Measurements from ENCODE around the gene BBLN. TPM values are rescaled to one million over a fixed set of nuclear protein-coding genes. Genes with fewer than 3 reads are reported as not detected.

BBLN gene
- total and polyA plus RNA-seq, 4 donors, result 46.7 to 278 (median 109) TPM

- no peak overlapping the region for H3K27ac ChIP-seq (ENCODE audit: low read depth in 1 of 2, low read length in 2 of 2)
- no peak for ATAC-seq (ENCODE audit: low FRiP score)
- intact Hi-C loops (cut with DNase I), result no loop called here
These were observed 47.1 kb downstream of the BBLN start for GRCh38 chr9:128206916-128207910.

GRCh38 chr9:128208386-128208785 is 48.3 kb downstream of the BBLN start:
- Histone ChIP-seq H3K36me3 (ENCODE audit: control insufficient read depth in 1 of 2, insufficient read depth in 2 of 2, low read length in 1 of 2) (no peaks in the 10 kb centered on the region), H3K4me3 (ENCODE audit: low read length in 2 of 2) (no peak overlapping the region), H3K4me1 (ENCODE audit: control insufficient read depth in 1 of 2, insufficient read depth in 2 of 2, low read length in 2 of 2) (no peaks in the 10 kb centered on the region), H3K9me3 (ENCODE audit: control insufficient read depth, low read length) (no peaks in the 10 kb centered on the region), H3K27me3 (ENCODE audit: control insufficient read depth in 1 of 2, insufficient read depth in 2 of 2, low read length in 1 of 2) (no peaks in the 10 kb centered on the region), H3K27ac (ENCODE audit: low read depth in 1 of 2, low read length in 2 of 2) (no peak overlapping the region)
- no peak for ATAC-seq (ENCODE audit: low FRiP score)
- no peak for DNase-seq
- WGBS, 2 donors, result 91 to 92% methylated on average over 7 of the region's 7 CpGs
- intact Hi-C loops (cut with DNase I), result no loop called here

More at GRCh38 chr9:128206916-128207910, 47.1 kb downstream of the BBLN start:
- Histone ChIP-seq H3K4me3 (ENCODE audit: low read length in 2 of 2) (no peak overlapping the region), H3K4me1 (ENCODE audit: control insufficient read depth in 1 of 2, insufficient read depth in 2 of 2, low read length in 2 of 2) (no peaks in the 10 kb centered on the region), H3K27me3 (ENCODE audit: control insufficient read depth in 1 of 2, insufficient read depth in 2 of 2, low read length in 1 of 2) (no peaks in the 10 kb centered on the region), H3K9me3 (ENCODE audit: control insufficient read depth, low read length) (no peaks in the 10 kb centered on the region), H3K36me3 (ENCODE audit: control insufficient read depth in 1 of 2, insufficient read depth in 2 of 2, low read length in 1 of 2) (no peaks in the 10 kb centered on the region)
- 82 to 86% methylated on average over 15 of the region's 15 CpGs for WGBS, 2 donors
- DNase-seq, result no peak

- no peak overlapping the region for H3K27ac ChIP-seq (ENCODE audit: low read depth in 1 of 2, low read length in 2 of 2)
These were observed 49.0 kb downstream of the BBLN start for GRCh38 chr9:128208946-128209669.

GRCh38 chr9:128211186-128211980 is 51.3 kb downstream of the BBLN start:
- no peak for ATAC-seq (ENCODE audit: low FRiP score)
- no peaks in the 10 kb centered on the region for H3K4me1 ChIP-seq (ENCODE audit: control insufficient read depth in 1 of 2, insufficient read depth in 2 of 2, low read length in 2 of 2)
- no peaks in the 10 kb centered on the region for H3K27me3 ChIP-seq (ENCODE audit: control insufficient read depth in 1 of 2, insufficient read depth in 2 of 2, low read length in 1 of 2)
- no peaks in the 10 kb centered on the region for H3K9me3 ChIP-seq (ENCODE audit: control insufficient read depth, low read length)
- no peak overlapping the region for H3K27ac ChIP-seq (ENCODE audit: low read depth in 1 of 2, low read length in 2 of 2)
- H3K36me3 ChIP-seq (ENCODE audit: control insufficient read depth in 1 of 2, insufficient read depth in 2 of 2, low read length in 1 of 2), result no peaks in the 10 kb centered on the region
- WGBS, 2 donors, result 52 to 54% methylated on average over 12 of the region's 12 CpGs
- intact Hi-C loops (cut with DNase I), result no loop called here
- no peak for DNase-seq
- H3K4me3 ChIP-seq (ENCODE audit: low read length in 2 of 2), result no peak overlapping the region

More at GRCh38 chr9:128208946-128209669, 49.0 kb downstream of the BBLN start:
- H3K9me3 ChIP-seq (ENCODE audit: control insufficient read depth, low read length), result no peaks in the 10 kb centered on the region
- no peak overlapping the region for H3K4me3 ChIP-seq (ENCODE audit: low read length in 2 of 2)
- H3K36me3 ChIP-seq (ENCODE audit: control insufficient read depth in 1 of 2, insufficient read depth in 2 of 2, low read length in 1 of 2), result no peaks in the 10 kb centered on the region
- intact Hi-C loops (cut with DNase I), result no loop called here
- no peaks in the 10 kb centered on the region for H3K27me3 ChIP-seq (ENCODE audit: control insufficient read depth in 1 of 2, insufficient read depth in 2 of 2, low read length in 1 of 2)
- H3K4me1 ChIP-seq (ENCODE audit: control insufficient read depth in 1 of 2, insufficient read depth in 2 of 2, low read length in 2 of 2), result no peaks in the 10 kb centered on the region
- DNase-seq (no peak), ATAC-seq (ENCODE audit: low FRiP score) (no peak)
- WGBS, 2 donors, result 83 to 84% methylated on average over 15 of the region's 15 CpGs

- no peak for DNase-seq
- H3K27ac ChIP-seq (ENCODE audit: low read depth in 1 of 2, low read length in 2 of 2), result no peak overlapping the region
- H3K9me3 ChIP-seq (ENCODE audit: control insufficient read depth, low read length), result no peaks in the 10 kb centered on the region
- WGBS, 2 donors, result 67 to 82% methylated on average over 2 of the region's 2 CpGs
- no peaks in the 10 kb centered on the region for H3K36me3 ChIP-seq (ENCODE audit: control insufficient read depth in 1 of 2, insufficient read depth in 2 of 2, low read length in 1 of 2)
- ATAC-seq (ENCODE audit: low FRiP score), result no peak
- H3K4me3 ChIP-seq (ENCODE audit: low read length in 2 of 2), result no peak overlapping the region
- H3K4me1 ChIP-seq (ENCODE audit: control insufficient read depth in 1 of 2, insufficient read depth in 2 of 2, low read length in 2 of 2), result no peaks in the 10 kb centered on the region
- intact Hi-C loops (cut with DNase I), result no loop called here
- no peaks in the 10 kb centered on the region for H3K27me3 ChIP-seq (ENCODE audit: control insufficient read depth in 1 of 2, insufficient read depth in 2 of 2, low read length in 1 of 2)
These were observed 51.9 kb downstream of the BBLN start for GRCh38 chr9:128211981-128212281.

Other genes with a start within 250 kb of the BBLN start
- gene ST6GALNAC4, start 243.2 kb upstream of the BBLN start, total RNA-seq, result 10 to 100 TPM; 34.9 to 46.5 TPM
- 10 to 100 TPM; 17.7 to 25.5 TPM for gene ST6GALNAC4, start 243.2 kb upstream of the BBLN start, polyA plus RNA-seq
- 1 to 10 TPM; 3.0 TPM for gene PIP5KL1, start 229.5 kb upstream of the BBLN start, total RNA-seq
- gene PIP5KL1, start 229.5 kb upstream of the BBLN start, polyA plus RNA-seq, result 1 to 10 TPM; 1.4 to 4.5 TPM
- 10 to 100 TPM; 20.0 to 26.3 TPM for gene DPM2, start 222.4 kb upstream of the BBLN start, total RNA-seq
- gene DPM2, start 222.4 kb upstream of the BBLN start, polyA plus RNA-seq, result 10 to 100 TPM; 18.2 to 22.7 TPM
- 10 to 100 TPM; 41.4 to 63.1 TPM for gene EEIG1, start 179.3 kb upstream of the BBLN start, total RNA-seq
- gene EEIG1, start 179.3 kb upstream of the BBLN start, polyA plus RNA-seq, result 10 to 100 TPM in 1 of 2 donors, 1 to 10 TPM in 1; 7.9 to 22.0 TPM
- 10 to 100 TPM in 1 of 2 donors, 1 to 10 TPM in 1; 5.4 to 10.4 TPM for gene NAIF1, start 92.9 kb upstream of the BBLN start, total RNA-seq
- 1 to 10 TPM; 7.0 to 8.9 TPM for gene NAIF1, start 92.9 kb upstream of the BBLN start, polyA plus RNA-seq
- 10 to 100 TPM; 16.3 to 40.9 TPM for gene SLC25A25, start 92.0 kb upstream of the BBLN start, total RNA-seq
- 10 to 100 TPM in 1 of 2 donors, 1 to 10 TPM in 1; 9.8 to 14.3 TPM for gene SLC25A25, start 92.0 kb upstream of the BBLN start, polyA plus RNA-seq
- 10 to 100 TPM; 37.1 to 38.5 TPM for gene PTGES2, start 32.5 kb upstream of the BBLN start, total RNA-seq
- gene PTGES2, start 32.5 kb upstream of the BBLN start, polyA plus RNA-seq, result 10 to 100 TPM; 29.9 to 56.2 TPM
- 1 to 10 TPM in 1 of 2 donors, under 1 TPM in 1; 0.84 to 1.1 TPM for gene LCN2, start 10.8 kb upstream of the BBLN start, total RNA-seq
- gene LCN2, start 10.8 kb upstream of the BBLN start, polyA plus RNA-seq, result 1 to 10 TPM in 1 of 2 donors, under 1 TPM in 1; 0.90 to 5.6 TPM
- 100 to 1,000 TPM in 1 of 2 donors, 10 to 100 TPM in 1; 82.3 to 117 TPM for gene CIZ1, start 31.3 kb downstream of the BBLN start, total RNA-seq
- gene CIZ1, start 31.3 kb downstream of the BBLN start, polyA plus RNA-seq, result 10 to 100 TPM; 38.4 to 67.2 TPM
- gene DNM1, start 43.1 kb downstream of the BBLN start, total RNA-seq, result 100 to 1,000 TPM in 1 of 2 donors, 1 to 10 TPM in 1; 9.3 to 114 TPM
- 1 to 10 TPM in 1 of 2 donors, under 1 TPM in 1; 0.43 to 2.1 TPM for gene DNM1, start 43.1 kb downstream of the BBLN start, polyA plus RNA-seq
- gene GOLGA2, start 115.7 kb downstream of the BBLN start, total RNA-seq, result 100 to 1,000 TPM; 163 to 172 TPM
- 100 to 1,000 TPM in 1 of 2 donors, 10 to 100 TPM in 1; 84.9 to 118 TPM for gene GOLGA2, start 115.7 kb downstream of the BBLN start, polyA plus RNA-seq
- 10 to 100 TPM; 12.2 to 22.1 TPM for gene SWI5, start 116.0 kb downstream of the BBLN start, total RNA-seq
- 10 to 100 TPM; 22.7 to 30.8 TPM for gene SWI5, start 116.0 kb downstream of the BBLN start, polyA plus RNA-seq
- 10 to 100 TPM; 11.8 to 14.3 TPM for gene TRUB2, start 162.2 kb downstream of the BBLN start, total RNA-seq
- gene TRUB2, start 162.2 kb downstream of the BBLN start, polyA plus RNA-seq, result 10 to 100 TPM in 1 of 2 donors, 1 to 10 TPM in 1; 9.8 to 11.1 TPM
- gene COQ4, start 162.6 kb downstream of the BBLN start, total RNA-seq, result 10 to 100 TPM; 14.7 to 28.4 TPM
- 10 to 100 TPM; 22.2 to 53.8 TPM for gene COQ4, start 162.6 kb downstream of the BBLN start, polyA plus RNA-seq
- gene SLC27A4, start 180.3 kb downstream of the BBLN start, total RNA-seq, result 10 to 100 TPM; 13.3 to 15.3 TPM
- 10 to 100 TPM in 1 of 2 donors, 1 to 10 TPM in 1; 9.4 to 25.8 TPM for gene SLC27A4, start 180.3 kb downstream of the BBLN start, polyA plus RNA-seq
- 10 to 100 TPM; 34.0 to 37.8 TPM for gene URM1, start 211.1 kb downstream of the BBLN start, total RNA-seq
- gene URM1, start 211.1 kb downstream of the BBLN start, polyA plus RNA-seq, result 10 to 100 TPM; 24.7 to 45.5 TPM